ENCODE data around the gene DDX11.
"Not testable (repeated sequence)": the region's sequence is repeated elsewhere in the genome, so short reads cannot be mapped to it uniquely, and the experiment has no call there.

DDX11 gene

DNA sequence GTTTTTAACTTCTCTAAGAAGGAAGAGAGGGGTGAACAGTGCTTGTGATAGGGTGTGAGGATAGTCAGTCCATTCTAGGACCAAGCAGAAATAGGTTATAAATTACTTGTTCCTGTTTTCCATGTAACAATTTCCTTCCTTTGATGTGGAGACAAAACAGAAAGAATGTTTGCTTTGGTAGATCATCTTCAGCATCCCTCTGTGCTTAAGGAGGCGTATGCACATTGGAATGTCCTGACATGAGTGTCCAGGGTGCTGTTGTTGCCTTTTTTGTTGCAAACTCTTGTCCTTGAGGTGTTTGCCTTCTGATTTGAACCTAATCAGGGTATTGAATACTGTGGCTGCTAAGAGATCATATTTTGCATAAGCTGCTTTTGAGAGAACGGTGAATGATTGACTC is 23.5 kb upstream of the DDX11 start:
- H3K4me1 ChIP-seq (ENCODE audit: control extremely low read depth in 1 of 4, control insufficient read depth in 4 of 4, insufficient read depth in 4 of 4, low read length in 3 of 4); H3K36me3 ChIP-seq (ENCODE audit: control insufficient read depth in 4 of 4, insufficient read depth in 4 of 4, low read length in 3 of 4); H3K27me3 ChIP-seq (replicated peaks in 2 of 5; ENCODE audit: control insufficient read depth in 4 of 5, insufficient read depth in 5 of 5, low read length in 4 of 5); POLR2A ChIA-PET; DNase-seq; CTCF ChIA-PET; H3K27ac ChIP-seq (ENCODE audit: insufficient read depth in 1 of 2, low read depth in 1 of 2, low read length in 2 of 2, poor library complexity in 1 of 2, severe bottlenecking in 2 of 2); H3K9me3 ChIP-seq (ENCODE audit: control extremely low read depth in 1 of 5, control insufficient read depth in 4 of 5, insufficient read depth in 2 of 5, low read depth in 1 of 5, low read length in 4 of 5); H3K4me3 ChIP-seq (ENCODE audit: control insufficient read depth in 1 of 7, extremely low read depth in 1 of 7, insufficient read depth in 4 of 7, low read depth in 2 of 7, low read length in 6 of 7): not testable (repeated sequence)
- no CpG with 5 or more reads among the region's 2 CpGs for WGBS (ENCODE audit: insufficient coverage)

GRCh38 chr12:31050548-31050947 is 23.1 kb upstream of the DDX11 start:
- POLR2A ChIA-PET; H3K4me1 ChIP-seq (ENCODE audit: control extremely low read depth in 1 of 4, control insufficient read depth in 4 of 4, insufficient read depth in 4 of 4, low read length in 3 of 4); DNase-seq; H3K36me3 ChIP-seq (ENCODE audit: control insufficient read depth in 4 of 4, insufficient read depth in 4 of 4, low read length in 3 of 4); H3K27me3 ChIP-seq (replicated peaks in 2 of 5; ENCODE audit: control insufficient read depth in 4 of 5, insufficient read depth in 5 of 5, low read length in 4 of 5); H3K9me3 ChIP-seq (ENCODE audit: control extremely low read depth in 1 of 5, control insufficient read depth in 4 of 5, insufficient read depth in 2 of 5, low read depth in 1 of 5, low read length in 4 of 5); H3K4me3 ChIP-seq (ENCODE audit: control insufficient read depth in 1 of 7, extremely low read depth in 1 of 7, insufficient read depth in 4 of 7, low read depth in 2 of 7, low read length in 6 of 7); CTCF ChIA-PET; H3K27ac ChIP-seq (ENCODE audit: insufficient read depth in 1 of 2, low read depth in 1 of 2, low read length in 2 of 2, poor library complexity in 1 of 2, severe bottlenecking in 2 of 2): not testable (repeated sequence)
- WGBS (ENCODE audit: insufficient coverage): 100% methylated on average over 3 of the region's 7 CpGs

DNA sequence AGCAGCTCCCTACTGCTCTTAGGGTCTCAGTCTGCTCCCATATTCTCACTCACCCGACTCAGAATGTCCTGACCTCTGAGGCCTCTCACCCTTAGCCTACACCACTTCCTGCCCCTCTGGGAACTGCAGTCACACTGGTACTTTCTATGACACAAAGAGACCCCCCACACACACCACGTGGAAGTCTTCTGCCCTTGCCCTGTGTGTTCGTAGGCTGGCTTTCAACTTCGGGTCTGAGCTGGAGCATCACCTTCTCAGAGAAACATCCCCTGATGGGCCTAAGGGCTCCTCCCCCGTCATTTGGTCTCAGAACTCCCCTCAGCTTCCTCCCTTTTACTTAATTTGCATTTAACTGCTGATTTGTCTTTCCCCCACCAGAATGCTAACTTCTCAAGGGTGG is 22.0 kb upstream of the DDX11 start:
- CTCF ChIA-PET: not testable (repeated sequence)

GRCh38 chr12:31052121-31052520 is 21.5 kb upstream of the DDX11 start:
- H3K27me3 ChIP-seq (replicated peaks in 2 of 5; ENCODE audit: control insufficient read depth in 4 of 5, insufficient read depth in 5 of 5, low read length in 4 of 5); DNase-seq; CTCF ChIA-PET; POLR2A ChIA-PET; H3K36me3 ChIP-seq (ENCODE audit: control insufficient read depth in 4 of 4, insufficient read depth in 4 of 4, low read length in 3 of 4); H3K4me1 ChIP-seq (ENCODE audit: control extremely low read depth in 1 of 4, control insufficient read depth in 4 of 4, insufficient read depth in 4 of 4, low read length in 3 of 4); H3K4me3 ChIP-seq (ENCODE audit: control insufficient read depth in 1 of 7, extremely low read depth in 1 of 7, insufficient read depth in 4 of 7, low read depth in 2 of 7, low read length in 6 of 7); H3K9me3 ChIP-seq (ENCODE audit: control extremely low read depth in 1 of 5, control insufficient read depth in 4 of 5, insufficient read depth in 2 of 5, low read depth in 1 of 5, low read length in 4 of 5); H3K27ac ChIP-seq (ENCODE audit: insufficient read depth in 1 of 2, low read depth in 1 of 2, low read length in 2 of 2, poor library complexity in 1 of 2, severe bottlenecking in 2 of 2): not testable (repeated sequence)
- 100% methylated on average over 1 of the region's 1 CpG for WGBS (ENCODE audit: insufficient coverage)

More for the DNA sequence above, 22.0 kb upstream of the DDX11 start:
- H3K9me3 ChIP-seq (ENCODE audit: control extremely low read depth in 1 of 5, control insufficient read depth in 4 of 5, insufficient read depth in 2 of 5, low read depth in 1 of 5, low read length in 4 of 5); H3K36me3 ChIP-seq (ENCODE audit: control insufficient read depth in 4 of 4, insufficient read depth in 4 of 4, low read length in 3 of 4); H3K27ac ChIP-seq (ENCODE audit: insufficient read depth in 1 of 2, low read depth in 1 of 2, low read length in 2 of 2, poor library complexity in 1 of 2, severe bottlenecking in 2 of 2); H3K4me1 ChIP-seq (ENCODE audit: control extremely low read depth in 1 of 4, control insufficient read depth in 4 of 4, insufficient read depth in 4 of 4, low read length in 3 of 4); POLR2A ChIA-PET; H3K27me3 ChIP-seq (replicated peaks in 2 of 5; ENCODE audit: control insufficient read depth in 4 of 5, insufficient read depth in 5 of 5, low read length in 4 of 5); DNase-seq; H3K4me3 ChIP-seq (ENCODE audit: control insufficient read depth in 1 of 7, extremely low read depth in 1 of 7, insufficient read depth in 4 of 7, low read depth in 2 of 7, low read length in 6 of 7): not testable (repeated sequence)
- WGBS (ENCODE audit: insufficient coverage): 96% methylated on average over 4 of the region's 5 CpGs

DNA sequence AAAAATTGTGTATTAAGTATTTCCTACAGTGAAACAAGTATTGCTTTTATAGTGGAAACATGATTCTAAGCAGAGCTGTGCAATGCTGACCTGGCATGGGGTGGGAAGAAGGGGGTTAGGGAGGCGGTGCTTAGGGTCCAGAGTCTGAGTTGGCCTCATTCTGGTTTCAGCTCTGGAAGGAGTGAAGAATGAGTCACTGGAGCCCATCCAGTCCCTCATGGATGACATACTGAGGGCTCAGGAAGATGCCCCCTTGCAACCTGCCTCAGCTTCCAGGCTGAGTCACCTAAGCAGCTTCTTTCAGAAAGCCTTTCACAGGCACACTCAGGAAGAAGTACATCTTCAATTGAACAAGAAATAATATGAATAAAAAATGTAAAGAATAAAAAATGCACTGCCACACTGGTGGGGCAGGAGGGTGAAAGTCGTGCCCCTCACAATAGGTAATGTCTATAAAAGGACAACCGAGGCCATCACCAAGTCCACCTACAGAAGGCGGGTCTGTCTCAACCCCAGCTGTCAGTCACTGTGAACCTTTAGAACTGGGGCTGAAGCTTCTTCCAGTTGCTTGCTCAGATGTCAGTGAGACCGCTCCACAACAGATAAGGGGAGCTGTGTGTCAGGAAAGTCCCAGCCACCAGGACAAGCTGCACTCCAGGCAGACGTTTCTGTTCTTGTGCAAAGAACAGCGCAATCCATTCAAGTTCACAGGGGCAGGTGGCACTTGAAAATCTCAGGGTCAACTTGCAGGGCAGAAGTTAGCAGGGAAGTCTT is 20.8 kb upstream of the DDX11 start:
- DNase-seq; H3K9me3 ChIP-seq (ENCODE audit: control extremely low read depth in 1 of 5, control insufficient read depth in 4 of 5, insufficient read depth in 2 of 5, low read depth in 1 of 5, low read length in 4 of 5); H3K27ac ChIP-seq (ENCODE audit: insufficient read depth in 1 of 2, low read depth in 1 of 2, low read length in 2 of 2, poor library complexity in 1 of 2, severe bottlenecking in 2 of 2); H3K4me3 ChIP-seq (ENCODE audit: control insufficient read depth in 1 of 7, extremely low read depth in 1 of 7, insufficient read depth in 4 of 7, low read depth in 2 of 7, low read length in 6 of 7); CTCF ChIA-PET; H3K36me3 ChIP-seq (ENCODE audit: control insufficient read depth in 4 of 4, insufficient read depth in 4 of 4, low read length in 3 of 4); POLR2A ChIA-PET; H3K4me1 ChIP-seq (ENCODE audit: control extremely low read depth in 1 of 4, control insufficient read depth in 4 of 4, insufficient read depth in 4 of 4, low read length in 3 of 4); H3K27me3 ChIP-seq (replicated peaks in 2 of 5; ENCODE audit: control insufficient read depth in 4 of 5, insufficient read depth in 5 of 5, low read length in 4 of 5): not testable (repeated sequence)
- WGBS (ENCODE audit: insufficient coverage): 91% methylated on average over 3 of the region's 7 CpGs

DNA sequence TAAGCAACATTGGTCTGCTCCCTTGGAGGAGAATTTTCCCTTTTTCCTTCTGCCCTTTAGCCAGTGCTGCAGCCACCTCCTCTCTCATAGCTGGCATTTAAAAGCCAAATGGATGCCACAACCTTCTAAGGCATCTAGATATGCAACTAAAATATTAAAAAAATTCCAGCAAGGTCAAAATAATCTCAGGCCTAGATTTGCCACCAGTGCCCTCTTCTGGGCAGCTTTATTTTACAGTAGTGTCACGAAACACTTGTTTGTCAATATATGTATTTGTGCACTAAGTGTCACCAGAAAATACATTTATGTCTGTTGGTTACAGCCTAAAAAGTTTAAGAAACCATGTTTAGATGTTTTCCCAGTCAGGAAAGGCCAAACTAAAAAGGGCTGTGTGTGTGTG is 19.7 kb upstream of the DDX11 start:
- H3K4me3 ChIP-seq (ENCODE audit: control insufficient read depth in 1 of 7, extremely low read depth in 1 of 7, insufficient read depth in 4 of 7, low read depth in 2 of 7, low read length in 6 of 7); H3K4me1 ChIP-seq (ENCODE audit: control extremely low read depth in 1 of 4, control insufficient read depth in 4 of 4, insufficient read depth in 4 of 4, low read length in 3 of 4); H3K9me3 ChIP-seq (ENCODE audit: control extremely low read depth in 1 of 5, control insufficient read depth in 4 of 5, insufficient read depth in 2 of 5, low read depth in 1 of 5, low read length in 4 of 5); POLR2A ChIA-PET; H3K27me3 ChIP-seq (replicated peaks in 2 of 5; ENCODE audit: control insufficient read depth in 4 of 5, insufficient read depth in 5 of 5, low read length in 4 of 5); H3K27ac ChIP-seq (ENCODE audit: insufficient read depth in 1 of 2, low read depth in 1 of 2, low read length in 2 of 2, poor library complexity in 1 of 2, severe bottlenecking in 2 of 2); H3K36me3 ChIP-seq (ENCODE audit: control insufficient read depth in 4 of 4, insufficient read depth in 4 of 4, low read length in 3 of 4); CTCF ChIA-PET: not testable (repeated sequence)
- WGBS (ENCODE audit: insufficient coverage): no CpG with 5 or more reads among the region's 1 CpG
- peak in 1 of 3 donors; percentile 7 for DNase-seq

DNA sequence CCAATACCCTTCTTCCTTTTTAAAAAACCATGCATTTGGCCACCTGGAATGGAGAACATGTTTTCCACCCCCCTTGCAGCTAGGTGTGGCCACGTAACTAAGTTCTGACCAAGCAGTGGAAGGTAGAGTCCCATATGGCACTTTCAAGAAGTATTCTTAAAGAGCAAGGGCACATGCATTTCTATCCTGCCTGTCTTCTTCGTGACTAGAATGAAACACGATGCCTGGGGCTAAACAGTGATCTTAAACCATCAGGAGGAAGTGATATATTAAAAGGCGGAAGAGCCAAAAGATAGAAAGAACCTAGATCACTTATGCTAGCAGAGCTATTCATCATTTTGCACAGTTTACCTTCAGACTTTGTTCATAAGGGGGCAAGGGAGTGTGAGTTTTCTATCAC is 16.0 kb upstream of the DDX11 start:
- Histone ChIP-seq H3K9me3 (ENCODE audit: control extremely low read depth in 1 of 5, control insufficient read depth in 4 of 5, insufficient read depth in 2 of 5, low read depth in 1 of 5, low read length in 4 of 5) (no peaks in the 10 kb centered on the region), H3K4me1 (ENCODE audit: control extremely low read depth in 1 of 4, control insufficient read depth in 4 of 4, insufficient read depth in 4 of 4, low read length in 3 of 4) (no peaks in the 10 kb centered on the region), H3K36me3 (ENCODE audit: control insufficient read depth in 4 of 4, insufficient read depth in 4 of 4, low read length in 3 of 4) (no peaks in the 10 kb centered on the region), H3K27ac (ENCODE audit: insufficient read depth in 1 of 2, low read depth in 1 of 2, low read length in 2 of 2, poor library complexity in 1 of 2, severe bottlenecking in 2 of 2) (no peak overlapping the region), H3K27me3 (replicated peaks in 2 of 5; ENCODE audit: control insufficient read depth in 4 of 5, insufficient read depth in 5 of 5, low read length in 4 of 5) (no peaks in the 10 kb centered on the region), H3K4me3 (ENCODE audit: control insufficient read depth in 1 of 7, extremely low read depth in 1 of 7, insufficient read depth in 4 of 7, low read depth in 2 of 7, low read length in 6 of 7) (no peak overlapping the region)
- ChIA-PET CTCF (no interaction called here), POLR2A (no interaction called here)
- 100% methylated on average over 1 of the region's 4 CpGs for WGBS (ENCODE audit: insufficient coverage)
- no peak for DNase-seq
